Endothelial cell (in vitro differentiated cells): ENCODE results near the gene UBE2E2. TPM values are rescaled to one million over a fixed set of nuclear protein-coding genes. Genes with fewer than 3 reads are reported as not detected.

ENCODE experiments used
- DNase-seq: peaks from one replicate; pipeline ENCODE4 v3.0.0; 2021; ENCODE audit warnings: low spot score
- H3K27ac Mint-ChIP-seq: one replicate; pipeline ENCODE4 v1.8.0; 2021; ENCODE audit warnings: mixed read lengths, inconsistent platforms; ENCODE audit not compliant: unreplicated experiment
- H3K27me3 Mint-ChIP-seq: one replicate; pipeline ENCODE4 v1.8.0; 2021; ENCODE audit warnings: mild to moderate bottlenecking, moderate library complexity, mixed read lengths, inconsistent platforms; ENCODE audit not compliant: unreplicated experiment
- H3K36me3 Mint-ChIP-seq: one replicate; pipeline ENCODE4 v1.8.0; 2021; ENCODE audit warnings: mild to moderate bottlenecking, low read depth, mixed read lengths, inconsistent platforms; ENCODE audit not compliant: unreplicated experiment
- H3K4me1 Mint-ChIP-seq: one replicate; pipeline ENCODE4 v1.8.0; 2021; ENCODE audit warnings: mild to moderate bottlenecking, mixed read lengths, inconsistent platforms; ENCODE audit not compliant: unreplicated experiment
- H3K4me3 Mint-ChIP-seq: one replicate; pipeline ENCODE4 v1.8.0; 2021; ENCODE audit warnings: mild to moderate bottlenecking, mixed read lengths, inconsistent platforms; ENCODE audit not compliant: unreplicated experiment
- H3K9me3 Mint-ChIP-seq: one replicate; pipeline ENCODE4 v1.8.0; 2021; ENCODE audit warnings: mixed read lengths, inconsistent platforms; ENCODE audit not compliant: unreplicated experiment
- CTCF ChIP-seq: fragments of 200-600 bp; sonication (generic); IDR thresholded peaks from one replicate; pipeline ENCODE4 v1.5.0; 2021; ENCODE audit warnings: antibody characterized with exemption; ENCODE audit not compliant: unreplicated experiment
- total RNA-seq: library from RNA; stranded (reverse); fragmentation: NEBNext Ultra II Directional; extraction: Animal tissue kit (Norgen Biotek cat#: 25700); gene quantifications from one replicate; pipeline ENCODE4 v1.2.1, GENCODE V29; 2021; ENCODE audit not compliant: unreplicated experiment

Gene UBE2E2
- total RNA-seq, 1 donor from 2014 or later, result 46.9 TPM

GRCh38 chr3:23263796-23264195 is 60.7 kb downstream of the UBE2E2 start:
- H3K27ac Mint-ChIP-seq, result no peak overlapping the region
- DNase-seq, result no peak
- H3K36me3 Mint-ChIP-seq, result no peaks in the 10 kb centered on the region
- TF ChIP-seq CTCF, result no peak
- H3K9me3 Mint-ChIP-seq, result no peaks in the 10 kb centered on the region
- H3K4me3 Mint-ChIP-seq, result no peak overlapping the region
- H3K27me3 Mint-ChIP-seq, result peaks cover 2% of the 10 kb centered on the region
- no peaks in the 10 kb centered on the region for H3K4me1 Mint-ChIP-seq

GRCh38 chr3:23264413-23264812 is 61.3 kb downstream of the UBE2E2 start:
- TF ChIP-seq CTCF, result no peak
- Mint-ChIP-seq H3K9me3 (no peaks in the 10 kb centered on the region), H3K27ac (no peak overlapping the region), H3K27me3 (peaks cover 2% of the 10 kb centered on the region), H3K4me1 (no peaks in the 10 kb centered on the region), H3K36me3 (peaks cover 3% of the 10 kb centered on the region), H3K4me3 (no peak overlapping the region)
- no peak for DNase-seq

DNA sequence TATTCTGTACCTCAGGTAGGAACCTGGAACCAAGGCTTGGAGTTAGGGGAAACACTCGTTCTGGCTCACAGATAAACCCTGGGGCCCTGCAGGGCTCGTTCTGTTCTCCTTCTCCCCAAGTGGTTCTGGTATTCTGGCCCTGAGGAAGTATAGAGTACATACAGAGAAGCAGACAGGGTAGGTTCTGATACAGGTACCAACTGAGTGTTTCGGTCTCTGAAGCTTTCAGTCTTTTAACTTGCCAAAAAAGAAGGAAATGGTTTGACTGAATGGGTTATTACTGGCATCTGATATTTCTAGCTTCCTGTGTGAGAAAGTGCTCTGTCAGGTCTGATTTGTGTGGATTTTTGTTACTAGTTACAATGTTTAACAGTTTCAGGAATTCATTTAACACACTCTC is 67.3 kb downstream of the UBE2E2 start:
- no peak for TF ChIP-seq CTCF
- H3K36me3 Mint-ChIP-seq, result peaks cover 17% of the 10 kb centered on the region
- no peak overlapping the region for H3K27ac Mint-ChIP-seq
- peaks cover 6% of the 10 kb centered on the region for H3K4me1 Mint-ChIP-seq
- peaks cover 5% of the 10 kb centered on the region for H3K9me3 Mint-ChIP-seq
- H3K27me3 Mint-ChIP-seq, result peaks cover 4% of the 10 kb centered on the region
- no peak overlapping the region for H3K4me3 Mint-ChIP-seq
- DNase-seq, result no peak

DNA sequence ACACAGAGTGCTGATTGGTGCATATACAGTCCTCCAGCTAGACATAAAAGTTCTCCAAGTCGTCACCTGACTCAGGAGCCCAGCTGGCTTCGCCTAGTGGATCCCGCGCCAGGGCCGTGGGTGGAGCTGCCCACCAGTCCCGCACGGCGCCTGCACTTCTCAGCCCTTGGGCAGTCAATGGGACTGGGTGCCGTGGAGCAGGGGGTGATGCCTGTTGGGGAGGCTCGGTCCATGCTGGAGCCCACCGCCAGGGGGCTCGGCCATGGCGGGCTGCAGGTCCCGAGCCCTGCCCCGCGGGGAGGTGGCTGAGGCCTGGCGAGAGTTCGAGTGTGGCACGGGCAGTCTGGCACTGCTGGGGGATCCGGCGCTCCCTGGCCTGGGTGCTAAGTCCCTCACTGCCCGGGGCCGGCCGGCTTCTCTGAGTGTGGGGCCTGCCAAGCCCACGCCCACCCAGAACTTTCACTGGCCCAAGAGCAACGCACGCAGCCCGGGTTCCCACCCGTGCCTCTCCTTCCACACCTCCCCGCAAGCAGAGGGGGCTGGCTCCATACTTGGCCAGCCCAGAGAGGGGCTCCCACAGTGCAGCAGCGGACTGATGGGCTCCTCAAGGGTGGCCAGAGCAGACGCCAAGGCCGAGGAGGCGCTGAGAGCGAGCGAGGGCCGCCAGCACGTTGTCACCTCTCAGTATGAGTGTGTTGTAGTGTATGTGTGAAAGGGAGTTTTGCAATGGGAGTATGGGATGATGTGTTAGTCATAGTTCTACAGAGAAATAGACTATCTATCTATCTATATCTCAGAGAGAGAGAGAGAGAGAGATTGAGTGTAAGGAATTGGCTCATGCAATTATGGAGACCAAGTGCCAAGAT is 69.0 kb downstream of the UBE2E2 start:
- H3K4me3 Mint-ChIP-seq, result no peak overlapping the region
- no peak for DNase-seq
- no peak overlapping the region for H3K27ac Mint-ChIP-seq
- H3K27me3 Mint-ChIP-seq, result peaks cover 4% of the 10 kb centered on the region
- H3K4me1 Mint-ChIP-seq, result peaks cover 8% of the 10 kb centered on the region
- TF ChIP-seq CTCF, result no peak
- H3K9me3 Mint-ChIP-seq, result peaks cover 5% of the 10 kb centered on the region
- peaks cover 17% of the 10 kb centered on the region for H3K36me3 Mint-ChIP-seq

GRCh38 chr3:23272820-23273219 is 69.7 kb downstream of the UBE2E2 start:
- TF ChIP-seq CTCF, result no peak
- H3K36me3 Mint-ChIP-seq, result peaks cover 17% of the 10 kb centered on the region
- peaks cover 5% of the 10 kb centered on the region for H3K9me3 Mint-ChIP-seq
- peaks cover 4% of the 10 kb centered on the region for H3K27me3 Mint-ChIP-seq
- H3K27ac Mint-ChIP-seq, result no peak overlapping the region
- DNase-seq, result no peak
- H3K4me1 Mint-ChIP-seq, result peaks cover 8% of the 10 kb centered on the region
- H3K4me3 Mint-ChIP-seq, result no peak overlapping the region
